Right renal pelvis (tissue), 4 donors: Measurements from ENCODE around the gene ZFP91. TPM values are rescaled to one million over a fixed set of nuclear protein-coding genes. Genes with fewer than 3 reads are reported as not detected.

Source experiments
- DNase-seq, 4 donors: peaks; one replicate each; pipeline ENCODE4 v3.0.0-alpha.2; 2013; ENCODE audit warnings: low read depth in 4 of 4, low spot score in 3 of 4, missing footprints in 1 of 4
- polyA plus RNA-seq, 4 donors: library from polyadenylated mRNA; unstranded; fragments of 120-200 nt; gene quantifications; one replicate each; pipeline ENCODE4 v1.2.1, GENCODE V29; 2013; ENCODE audit not compliant: insufficient read length in 4 of 4

The ZFP91 gene
- polyA plus RNA-seq, 4 donors, result 55.3 to 72.5 (median 69.5) TPM

DNA sequence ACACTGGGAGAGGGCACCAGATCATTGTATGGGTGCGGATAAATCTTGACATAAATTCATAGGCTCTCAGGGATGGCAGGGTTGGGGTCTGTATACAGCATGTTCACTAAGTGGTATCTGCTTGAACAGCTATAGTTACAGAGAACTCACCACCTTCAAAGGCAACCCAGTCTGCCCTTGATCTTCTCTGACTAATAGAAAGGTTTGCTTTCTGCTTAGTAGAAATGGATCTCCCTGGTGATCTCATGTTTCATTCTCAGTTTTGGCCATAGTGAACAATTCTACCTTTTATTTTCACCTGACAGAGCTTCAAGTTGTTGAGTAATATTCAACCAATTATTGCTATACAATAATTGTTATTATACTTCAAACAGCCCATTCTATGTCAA is 76.0 kb downstream of the ZFP91 start:
- no peak for DNase-seq

DNA sequence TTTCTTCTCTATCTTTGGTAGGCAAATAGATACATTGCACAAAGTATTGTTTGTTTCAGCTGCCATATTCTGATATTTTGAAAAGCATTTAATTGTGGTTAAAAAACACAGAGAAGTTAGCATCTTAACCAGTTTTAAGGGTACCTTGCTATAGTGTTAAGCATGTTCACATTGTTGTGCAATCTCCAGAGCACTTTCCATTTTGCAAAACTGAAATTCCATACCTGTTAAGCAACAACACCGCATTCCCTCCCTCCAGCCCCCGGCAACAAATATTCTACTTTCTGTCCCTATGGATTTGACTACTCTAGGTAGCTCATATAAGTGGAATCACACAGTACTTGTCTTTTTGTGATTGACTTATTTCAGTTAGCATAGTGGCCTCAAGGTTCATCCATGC is 77.5 kb downstream of the ZFP91 start:
- DNase-seq, result no peak

DNA sequence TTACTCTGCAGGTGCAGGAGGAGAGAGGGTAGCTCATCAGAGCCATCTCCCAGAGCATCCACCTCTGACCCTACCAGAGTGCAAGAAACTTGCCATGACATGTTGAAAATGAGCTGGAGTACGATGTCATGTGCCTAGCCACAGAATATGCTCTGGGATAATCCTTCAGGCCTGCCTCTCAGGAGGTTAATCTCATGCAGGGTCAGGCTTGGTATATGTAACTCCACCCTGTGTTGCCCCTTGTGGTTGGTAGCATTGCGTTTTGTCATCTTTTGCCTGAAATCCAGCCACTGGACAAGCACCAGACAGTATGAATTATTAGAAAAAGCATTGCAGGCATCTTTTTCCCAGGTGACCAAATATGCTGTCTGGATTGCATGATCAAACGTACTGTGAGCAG is 79.8 kb downstream of the ZFP91 start:
- DNase-seq, result no peak

DNA sequence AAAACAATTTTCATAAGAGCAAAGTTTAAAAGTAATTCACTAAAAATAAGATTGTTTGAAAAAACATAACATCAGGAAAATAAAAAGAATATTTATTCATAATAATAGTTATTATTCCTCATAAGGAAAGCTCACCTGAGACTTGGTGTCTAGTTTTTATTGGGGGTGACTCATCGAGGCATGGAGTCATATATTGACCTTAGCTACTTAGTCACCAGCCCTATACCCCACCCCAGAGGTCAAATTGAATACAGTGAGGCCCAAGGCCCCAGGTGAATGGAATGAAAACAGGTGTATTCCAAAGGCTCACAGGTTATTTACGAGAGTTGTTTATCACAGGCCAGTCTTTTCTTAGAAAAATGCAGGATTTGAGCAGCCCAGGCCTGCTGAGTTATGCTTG is 80.5 kb downstream of the ZFP91 start:
- DNase-seq, result no peak

DNA sequence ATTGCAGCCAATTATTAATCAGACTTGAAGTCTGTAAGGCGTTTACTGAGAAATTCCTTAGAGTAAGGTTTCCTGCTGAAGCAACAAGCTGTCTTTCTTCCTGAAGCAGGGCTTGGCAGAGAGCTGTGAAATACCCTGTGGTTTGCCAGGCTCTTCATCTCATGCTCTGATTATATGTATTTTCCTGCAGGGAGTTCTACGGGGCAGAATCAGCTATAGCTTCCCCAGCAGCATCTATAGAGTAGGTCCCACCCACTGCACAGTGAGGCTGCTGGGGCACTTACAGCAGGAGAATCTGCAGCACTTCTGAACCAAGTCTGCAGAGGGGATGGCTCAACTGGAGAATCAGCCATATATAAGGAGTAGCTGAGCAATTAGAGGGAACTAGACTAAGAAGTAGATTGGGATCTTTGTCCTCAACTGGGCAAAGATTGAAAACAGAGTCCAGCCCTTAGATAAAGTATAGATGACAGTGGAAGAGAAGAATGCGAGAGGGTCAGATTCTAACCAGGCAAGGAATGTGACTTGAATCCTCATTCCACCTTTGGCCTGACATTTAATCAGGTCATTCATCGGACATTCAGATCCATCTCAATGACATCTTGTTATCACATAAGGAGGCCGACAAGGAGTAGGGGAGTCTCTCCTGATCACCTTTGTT is 81.2 kb downstream of the ZFP91 start:
- no peak for DNase-seq

Other genes starting within 250 kb of the ZFP91 start
- gene OR5B17, start 220.0 kb upstream of the ZFP91 start, polyA plus RNA-seq, result not detected
- not detected for gene OR5B3, start 172.2 kb upstream of the ZFP91 start, polyA plus RNA-seq
- under 1 TPM in 1 of 4 donors, not detected in 3; 0.03 TPM for gene OR5B2, start 150.9 kb upstream of the ZFP91 start, polyA plus RNA-seq
- not detected for gene OR5B12, start 136.8 kb upstream of the ZFP91 start, polyA plus RNA-seq
- not detected for gene OR5B21, start 71.0 kb upstream of the ZFP91 start, polyA plus RNA-seq
- gene LPXN, start 3.2 kb upstream of the ZFP91 start, polyA plus RNA-seq, result 1 to 10 TPM; 7.3 to 8.2 (median 7.7) TPM
- gene CNTF, start 43.6 kb downstream of the ZFP91 start, polyA plus RNA-seq, result 1 to 10 TPM in 3 of 4 donors, under 1 TPM in 1; 0.97 to 1.5 (median 1.2) TPM
- gene GLYAT, start 152.9 kb downstream of the ZFP91 start, polyA plus RNA-seq, result 100 to 1,000 TPM; 138 to 199 (median 158) TPM